ENCODE results near the gene FNDC3B. TPM values are rescaled to one million over a fixed set of nuclear protein-coding genes. Genes with fewer than 3 reads are reported as not detected.

The FNDC3B gene
- total and polyA plus RNA-seq, 2 of the 8 experiments (the other 6 are each of a cell fraction or from before 2014, with no cell fraction given), result 14.1 to 44.4 TPM

DNA sequence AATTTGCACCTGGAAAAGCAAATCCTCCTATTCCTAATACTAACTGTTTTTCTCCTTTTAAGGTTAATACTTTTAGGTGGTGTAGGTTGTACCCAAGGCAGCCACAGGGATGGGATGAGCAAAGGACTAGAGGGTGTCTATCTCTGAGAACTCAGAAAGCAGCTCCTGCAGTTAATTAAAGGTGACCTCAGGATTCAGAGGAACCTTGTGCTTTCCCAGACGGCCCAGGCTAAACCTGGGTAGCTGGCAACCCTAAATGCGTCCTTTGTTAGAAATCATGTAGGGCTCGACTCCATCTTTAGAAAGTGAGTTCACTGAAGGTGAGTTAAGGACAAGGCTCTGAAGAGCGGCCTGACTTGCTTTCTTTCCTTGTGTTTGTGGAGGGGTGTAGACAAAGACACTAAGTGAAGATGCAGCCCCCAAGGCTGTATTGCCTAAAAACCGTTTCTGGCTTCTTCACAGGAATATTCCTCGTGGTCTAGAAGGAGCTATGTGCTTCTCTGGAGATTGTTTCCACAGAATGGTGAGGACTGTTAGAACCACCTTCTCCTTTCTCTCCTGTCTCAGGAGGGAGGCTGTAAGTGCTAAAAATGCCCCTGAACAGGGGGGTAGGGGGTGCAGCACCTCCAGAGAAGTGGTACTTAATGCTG, 14.9 kb downstream of the FNDC3B start:
- no peak overlapping the region for H4K91ac ChIP-seq (replicated peaks; ENCODE audit: insufficient read length, low read length)
- no peak overlapping the region for H3K18ac ChIP-seq (ENCODE audit: extremely low read depth, low read length)
- no peak overlapping the region for H3K23ac ChIP-seq (ENCODE audit: insufficient read length)
- H3K9me3 ChIP-seq (ENCODE audit: insufficient read depth in 2 of 2, low read depth in 1 of 2, low read length in 1 of 2), result no peaks in the 10 kb centered on the region
- H2AFZ ChIP-seq (ENCODE audit: low read length), result no peak overlapping the region
- no peak overlapping the region for H3K14ac ChIP-seq (ENCODE audit: insufficient read length)
- DNase-seq (ENCODE audit: low read depth in 1 of 2, low spot score in 2 of 2) (no peak), FAIRE-seq (no peak)
- no peak overlapping the region for H2BK120ac ChIP-seq (replicated peaks; ENCODE audit: low read depth, low read length)
- H2BK12ac ChIP-seq (ENCODE audit: low read depth, low read length), result no peak overlapping the region
- H3K36me3 ChIP-seq (ENCODE audit: control insufficient read depth in 2 of 4, insufficient read depth in 4 of 4, low read length in 3 of 4), result peaks cover 0 to 3% (median 1%) of the 10 kb centered on the region in 4 experiments; a peak in 2 of 8 replicates
- no peak overlapping the region for H3K56ac ChIP-seq (replicated peaks; ENCODE audit: insufficient read length, low read depth, low read length)
- H3K23me2 ChIP-seq (ENCODE audit: low read depth, low read length), result no peaks in the 10 kb centered on the region
- POLR2A ChIA-PET (ENCODE audit: partially characterized antibody), result interaction anchor here (1.0 to 1.1 kb wide), 3 partner anchors 12 to 50 kb away, joined by 3 to 4 read pairs (median 4); no protein-coding TSS in a partner anchor
- H3K79me2 ChIP-seq (ENCODE audit: control insufficient read depth in 1 of 2, insufficient read depth in 2 of 2, low read length in 2 of 2), result peaks cover 0 to 90% of the 10 kb centered on the region in 2 experiments; a peak in 2 of 4 replicates
- H3K27ac ChIP-seq (ENCODE audit: low read depth, low read length), result no peak overlapping the region
- no peak overlapping the region for H3K9ac ChIP-seq (replicated peaks in 1 of 4; ENCODE audit: extremely low read depth in 1 of 4, low read depth in 3 of 4, low read length in 3 of 4)
- peaks cover 5 to 7% of the 10 kb centered on the region in 2 experiments for H4K20me1 ChIP-seq (replicated peaks in 1 of 2; ENCODE audit: control insufficient read depth in 1 of 2, insufficient read depth in 2 of 2, low read length in 2 of 2)
- CTCF ChIA-PET (ENCODE audit: partially characterized antibody), result interaction anchor here (0.9 to 1.5 kb wide), 2 partner anchors 12 to 19 kb away, joined by 3 read pairs; no protein-coding TSS in a partner anchor
- H2BK5ac ChIP-seq (ENCODE audit: low read depth, low read length), result no peak overlapping the region
- H3K4me1 ChIP-seq (replicated peaks in 1 of 4; ENCODE audit: control insufficient read depth in 3 of 4, insufficient read depth in 4 of 4, low read length in 3 of 4), result peaks cover 0 to 2% (median 0%) of the 10 kb centered on the region in 4 experiments; a peak in 2 of 7 replicates
- no peak overlapping the region for H3K4me2 ChIP-seq (ENCODE audit: insufficient read depth in 1 of 2, low read depth in 2 of 2, low read length in 2 of 2)
- peaks cover 7% of the 10 kb centered on the region; the same call in 1 of the 2 replicates for H3K79me1 ChIP-seq (ENCODE audit: low read depth, low read length)
- no peak overlapping the region for H3K4ac ChIP-seq (replicated peaks; ENCODE audit: insufficient read length, low read depth, low read length)
- H4K8ac ChIP-seq (ENCODE audit: extremely low read depth, insufficient read depth, low read length), result no peak overlapping the region
- no peaks in the 10 kb centered on the region for H3K27me3 ChIP-seq (replicated peaks in 1 of 4; ENCODE audit: control insufficient read depth in 3 of 4, extremely low read depth in 1 of 4, insufficient read depth in 3 of 4, low read length in 3 of 4)
- no peak overlapping the region for H4K5ac ChIP-seq (ENCODE audit: insufficient read length, low read depth, low read length)
- 85% methylated on average over 6 of the region's 6 CpGs; no CpG with 5 or more reads in 1 of the 2 experiments for WGBS, 2 experiments (ENCODE audit: extremely low coverage in 1 of 2, insufficient coverage in 1 of 2, insufficient read length in 1 of 2, insufficient replicate concordance in 2 of 2, low coverage in 1 of 2, low lambda C conversion rate in 2 of 2, missing lambda C conversion rate in 1 of 2)
- H3K4me3 ChIP-seq (ENCODE audit: extremely low read depth in 1 of 4, insufficient read depth in 2 of 4, low read depth in 3 of 4, low read length in 4 of 4), result no peak overlapping the region
- no peak overlapping the region for H2AK5ac ChIP-seq (ENCODE audit: low read depth, low read length)
- no peak overlapping the region for H2BK15ac ChIP-seq (ENCODE audit: low read length)
- no peak overlapping the region for H2BK20ac ChIP-seq (ENCODE audit: low read length)
- no peak for TF ChIP-seq KDM4A (IDR thresholded peaks at IDR 0.05; ENCODE audit: low read depth, low read length, severe bottlenecking)
- no peak for TF ChIP-seq KDM1A (IDR thresholded peaks at IDR 0.05; ENCODE audit: borderline replicate concordance, low read length)
- TF ChIP-seq SRF (IDR thresholded peaks at IDR 0.05; ENCODE audit: low read depth, low read length), result no peak
- no peak for TF ChIP-seq BACH1 (IDR thresholded peaks at IDR 0.05; ENCODE audit: low read length)
- TF ChIP-seq YY1 (IDR thresholded peaks at IDR 0.05; ENCODE audit: low read depth, low read length), result no peak
- TF ChIP-seq SP4 (IDR thresholded peaks at IDR 0.05; ENCODE audit: low read length), result no peak
- no peak for TF ChIP-seq TEAD4 (IDR thresholded peaks at IDR 0.05; ENCODE audit: low read depth, low read length)
- TF ChIP-seq, protein P1, sequence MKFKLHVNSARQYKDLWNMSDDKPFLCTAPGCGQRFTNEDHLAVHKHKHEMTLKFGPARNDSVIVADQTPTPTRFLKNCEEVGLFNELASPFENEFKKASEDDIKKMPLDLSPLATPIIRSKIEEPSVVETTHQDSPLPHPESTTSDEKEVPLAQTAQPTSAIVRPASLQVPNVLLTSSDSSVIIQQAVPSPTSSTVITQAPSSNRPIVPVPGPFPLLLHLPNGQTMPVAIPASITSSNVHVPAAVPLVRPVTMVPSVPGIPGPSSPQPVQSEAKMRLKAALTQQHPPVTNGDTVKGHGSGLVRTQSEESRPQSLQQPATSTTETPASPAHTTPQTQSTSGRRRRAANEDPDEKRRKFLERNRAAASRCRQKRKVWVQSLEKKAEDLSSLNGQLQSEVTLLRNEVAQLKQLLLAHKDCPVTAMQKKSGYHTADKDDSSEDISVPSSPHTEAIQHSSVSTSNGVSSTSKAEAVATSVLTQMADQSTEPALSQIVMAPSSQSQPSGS (IDR thresholded peaks at IDR 0.05; ENCODE audit: low read length), result no peak
- TF ChIP-seq RBBP5 (IDR thresholded peaks at IDR 0.05; ENCODE audit: borderline replicate concordance, low read depth, low read length), result no peak
- TF ChIP-seq, protein P2, sequence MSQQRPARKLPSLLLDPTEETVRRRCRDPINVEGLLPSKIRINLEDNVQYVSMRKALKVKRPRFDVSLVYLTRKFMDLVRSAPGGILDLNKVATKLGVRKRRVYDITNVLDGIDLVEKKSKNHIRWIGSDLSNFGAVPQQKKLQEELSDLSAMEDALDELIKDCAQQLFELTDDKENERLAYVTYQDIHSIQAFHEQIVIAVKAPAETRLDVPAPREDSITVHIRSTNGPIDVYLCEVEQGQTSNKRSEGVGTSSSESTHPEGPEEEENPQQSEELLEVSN (IDR thresholded peaks at IDR 0.05), result no peak
- TF ChIP-seq JUND (IDR thresholded peaks at IDR 0.05; ENCODE audit: low read length), result no peak
